Brain microvascular endothelial cell (primary cell): Measurements from ENCODE around the gene TRAPPC11.

Experiments
- DNase-seq: peaks from one replicate; pipeline ENCODE4 v3.0.0-alpha.2; 2020
- H3K27ac ChIP-seq: fragments of 250-450 bp; sonication (Bioruptor Pico); 2 replicates; pipeline ENCODE4 v1.5.1; 2020; ENCODE audit warnings: mild to moderate bottlenecking, moderate library complexity
- H3K27me3 ChIP-seq: fragments of 250-450 bp; sonication (Bioruptor Pico); replicated peaks from 2 replicates; pipeline ENCODE4 v1.5.1; 2020; ENCODE audit warnings: mild to moderate bottlenecking
- H3K36me3 ChIP-seq: fragments of 250-450 bp; sonication (Bioruptor Pico); replicated peaks from 2 replicates; pipeline ENCODE4 v1.5.1; 2020; ENCODE audit warnings: mild to moderate bottlenecking
- H3K4me3 ChIP-seq: 2 replicates; pipeline ENCODE4 v1.5.1; 2011; ENCODE audit warnings: low read depth, mild to moderate bottlenecking, control low read depth, low read length, moderate library complexity
- CTCF ChIP-seq: IDR thresholded peaks from 2 replicates; pipeline ENCODE4 v1.5.1; 2011; ENCODE audit warnings: low read depth, mild to moderate bottlenecking, moderate library complexity, low read length, control low read depth, inconsistent platforms; ENCODE audit errors: missing control alignments
- in situ Hi-C: cut with HindIII; loops from 2 replicates; pipeline ENCODE4 v1.10.0; 2017; ENCODE audit warnings: low sequenced_read_pairs, low pct_ligation_motif_present

The TRAPPC11 gene

DNA sequence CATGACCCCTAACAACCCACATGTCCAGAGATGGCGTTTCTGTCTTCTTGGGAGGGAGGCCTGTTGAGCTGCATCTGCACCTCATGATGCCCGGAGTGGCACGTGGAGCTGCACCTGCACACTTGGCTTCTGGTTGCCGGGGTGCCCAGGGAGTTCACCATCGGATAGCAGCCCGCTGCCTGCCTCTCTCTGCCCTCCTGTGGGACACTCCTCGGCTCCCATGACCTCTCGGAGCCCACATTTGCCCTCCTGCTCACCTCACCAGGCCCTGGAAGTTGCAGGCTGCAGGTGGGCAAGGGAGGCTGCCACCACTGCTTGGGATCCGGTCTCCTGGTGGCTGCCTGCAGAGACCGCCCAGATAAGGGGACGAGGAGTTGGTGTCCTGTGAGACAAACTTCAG lies 74.1 kb downstream of the TRAPPC11 start:
- in situ Hi-C loops: no loop called here
- no peak overlapping the region for H3K27ac ChIP-seq
- H3K36me3 ChIP-seq: no peaks in the 10 kb centered on the region
- H3K27me3 ChIP-seq: no peaks in the 10 kb centered on the region
- TF ChIP-seq CTCF: no peak
- no peak overlapping the region for H3K4me3 ChIP-seq
- DNase-seq: no peak

DNA sequence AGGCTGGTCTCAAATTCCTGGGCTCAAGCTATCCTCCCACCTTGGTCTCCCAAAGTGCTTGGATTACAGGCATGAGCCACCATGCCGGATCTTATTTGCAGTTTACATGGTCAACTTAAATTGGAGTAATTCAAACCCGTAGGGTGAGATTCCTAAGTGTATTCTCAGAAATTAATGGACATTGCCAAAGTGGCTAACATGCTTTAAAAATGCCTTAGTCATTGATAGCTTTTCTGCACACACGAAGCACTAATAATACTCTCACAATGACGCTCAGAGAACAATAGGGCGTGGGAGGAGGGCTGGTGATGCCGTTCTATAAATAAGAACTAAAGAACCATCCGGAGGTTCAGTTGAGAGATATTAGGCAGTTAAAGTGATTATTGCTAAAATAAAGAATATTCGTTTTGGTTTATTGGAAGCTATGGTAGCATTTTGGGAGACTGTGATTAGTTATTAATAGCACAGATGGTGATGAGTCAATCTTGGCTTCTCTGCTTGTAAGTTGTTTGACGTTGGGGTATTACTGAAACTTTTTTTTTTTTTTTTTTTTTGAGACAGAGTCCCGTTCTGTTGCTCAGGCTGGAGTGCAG lies 79.1 kb downstream of the TRAPPC11 start:
- in situ Hi-C loops: no loop called here

DNA sequence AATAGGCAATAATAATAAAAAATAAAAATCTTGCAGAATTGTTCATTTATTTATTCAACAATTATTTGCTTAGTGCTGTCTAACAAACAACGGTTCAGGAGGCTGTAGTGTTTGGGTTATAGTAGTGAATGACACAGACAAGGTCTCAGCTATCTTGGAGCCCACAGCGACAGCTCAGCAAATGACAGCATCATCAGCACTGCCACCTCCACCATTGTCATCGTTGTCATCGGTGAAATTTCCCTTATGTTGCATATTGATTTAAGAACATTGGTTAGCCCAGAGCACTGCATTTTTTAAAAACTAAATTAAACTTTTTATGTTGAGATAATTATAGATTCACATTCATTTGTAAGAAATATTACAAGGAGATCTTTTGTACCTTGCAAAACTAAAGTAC lies 79.9 kb downstream of the TRAPPC11 start:
- no peaks in the 10 kb centered on the region for H3K27me3 ChIP-seq
- no peaks in the 10 kb centered on the region for H3K36me3 ChIP-seq
- in situ Hi-C loops: no loop called here
- H3K4me3 ChIP-seq: no peak overlapping the region
- H3K27ac ChIP-seq: no peak overlapping the region
- TF ChIP-seq CTCF: no peak
- DNase-seq: no peak

More for the DNA sequence above, 79.1 kb downstream of the TRAPPC11 start:
- TF ChIP-seq CTCF: no peak
- Histone ChIP-seq H3K27me3 (no peaks in the 10 kb centered on the region), H3K27ac (no peak overlapping the region), H3K36me3 (no peaks in the 10 kb centered on the region), H3K4me3 (no peak overlapping the region)
- no peak for DNase-seq

DNA sequence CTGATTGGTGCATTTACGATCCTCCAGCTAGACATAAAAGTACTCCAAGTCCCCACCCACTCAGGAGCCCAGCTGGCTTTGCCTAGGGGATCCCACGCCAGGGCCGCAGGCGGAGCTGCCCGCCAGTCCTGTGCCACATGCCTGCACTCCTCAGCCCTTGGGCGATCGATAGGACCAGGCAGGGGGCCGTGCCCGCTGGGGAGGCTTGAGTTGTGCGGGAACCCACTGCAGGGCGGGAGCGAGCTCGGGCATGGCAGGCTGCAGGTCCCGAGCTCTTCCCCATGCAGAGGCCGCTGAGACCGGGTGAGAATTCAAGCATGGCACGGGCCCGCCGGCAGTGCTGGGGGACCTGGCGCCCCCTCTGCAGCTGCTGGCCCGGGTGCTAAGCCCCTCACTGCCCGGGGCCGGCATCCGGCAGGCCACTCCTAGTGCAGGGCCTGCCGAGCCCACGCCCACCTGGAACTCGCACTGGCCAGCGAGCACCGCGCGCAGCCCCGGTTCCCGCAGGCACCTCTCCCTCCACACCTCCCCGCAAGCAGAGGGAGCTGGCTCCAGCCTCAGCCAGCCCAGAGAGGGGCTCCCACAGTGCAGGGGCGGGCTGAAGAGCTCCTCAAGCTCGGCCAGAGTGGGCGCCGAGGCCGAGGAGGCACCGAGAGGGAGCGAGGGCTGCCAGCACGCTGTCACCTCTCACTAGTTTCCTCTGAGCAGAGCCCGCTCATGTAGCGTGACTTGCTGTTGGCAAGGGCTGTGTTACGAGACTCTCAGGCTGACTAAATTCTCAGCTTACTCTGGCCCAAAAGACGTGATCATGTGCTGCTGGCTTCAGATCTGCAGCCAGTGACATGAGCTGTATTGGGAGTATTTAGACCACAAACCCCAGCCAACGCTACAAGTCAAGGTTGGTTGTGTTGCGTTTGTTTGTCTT lies 87.5 kb downstream of the TRAPPC11 start:
- Histone ChIP-seq H3K4me3 (no peak overlapping the region), H3K36me3 (no peaks in the 10 kb centered on the region), H3K27me3 (no peaks in the 10 kb centered on the region), H3K27ac (no peak overlapping the region)
- in situ Hi-C loops: no loop called here
- no peak for TF ChIP-seq CTCF
- DNase-seq: no peak

DNA sequence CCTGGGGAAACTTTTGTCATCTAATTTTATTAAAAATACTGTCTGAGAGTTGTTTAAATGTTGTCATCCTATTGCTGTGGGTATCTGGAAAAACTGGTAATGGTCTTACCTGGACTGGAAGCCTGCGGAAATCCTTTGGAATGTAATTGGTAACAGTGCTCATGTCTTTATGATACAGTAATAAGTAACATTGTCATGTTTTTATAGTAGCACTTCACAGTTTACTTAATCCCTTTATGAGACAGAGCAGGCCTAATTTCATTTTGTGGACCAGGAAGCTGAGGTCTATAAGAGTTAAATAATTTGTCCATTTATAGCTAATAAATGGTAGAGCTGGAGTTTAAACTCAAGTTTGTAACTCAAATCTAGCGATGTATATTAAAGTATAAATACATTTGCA lies 88.3 kb downstream of the TRAPPC11 start:
- in situ Hi-C loops: no loop called here
- no peak overlapping the region for H3K4me3 ChIP-seq
- TF ChIP-seq CTCF: no peak
- H3K36me3 ChIP-seq: no peaks in the 10 kb centered on the region
- no peak for DNase-seq
- H3K27me3 ChIP-seq: no peaks in the 10 kb centered on the region
- no peak overlapping the region for H3K27ac ChIP-seq
